DND-41 (cell line): ENCODE results near the gene NFE2L1.

ENCODE experiments used
- CTCF ChIP-seq: IDR thresholded peaks from 2 replicates; pipeline ENCODE4 v1.5.1; 2012; ENCODE audit warnings: borderline replicate concordance, low read length, moderate library complexity, mild to moderate bottlenecking; ENCODE audit not compliant: poor library complexity, severe bottlenecking; ENCODE audit errors: extremely low read depth
- EZH2 ChIP-seq: IDR thresholded peaks from 3 replicates; pipeline ENCODE4 v1.6.1; 2012; ENCODE audit warnings: borderline replicate concordance, low read depth, mild to moderate bottlenecking, moderate library complexity, low read length, inconsistent platforms; ENCODE audit not compliant: severe bottlenecking

- TF ChIP-seq CTCF (no peak), EZH2 (no peak)
These were observed 56.3 kb downstream of the NFE2L1 start for GRCh38 chr17:48104440-48104839.
